NOMO-1 treated with DMSO at 0.1 percent for 48 hours (cell line): ENCODE results near the gene TTLL4.

Source experiments
- DNase-seq: peaks from one replicate; lab custom pipeline; 2025; ENCODE audit not compliant: unreplicated experiment; lab: John Stamatoyannopoulos, UW

The TTLL4 gene, protein sequence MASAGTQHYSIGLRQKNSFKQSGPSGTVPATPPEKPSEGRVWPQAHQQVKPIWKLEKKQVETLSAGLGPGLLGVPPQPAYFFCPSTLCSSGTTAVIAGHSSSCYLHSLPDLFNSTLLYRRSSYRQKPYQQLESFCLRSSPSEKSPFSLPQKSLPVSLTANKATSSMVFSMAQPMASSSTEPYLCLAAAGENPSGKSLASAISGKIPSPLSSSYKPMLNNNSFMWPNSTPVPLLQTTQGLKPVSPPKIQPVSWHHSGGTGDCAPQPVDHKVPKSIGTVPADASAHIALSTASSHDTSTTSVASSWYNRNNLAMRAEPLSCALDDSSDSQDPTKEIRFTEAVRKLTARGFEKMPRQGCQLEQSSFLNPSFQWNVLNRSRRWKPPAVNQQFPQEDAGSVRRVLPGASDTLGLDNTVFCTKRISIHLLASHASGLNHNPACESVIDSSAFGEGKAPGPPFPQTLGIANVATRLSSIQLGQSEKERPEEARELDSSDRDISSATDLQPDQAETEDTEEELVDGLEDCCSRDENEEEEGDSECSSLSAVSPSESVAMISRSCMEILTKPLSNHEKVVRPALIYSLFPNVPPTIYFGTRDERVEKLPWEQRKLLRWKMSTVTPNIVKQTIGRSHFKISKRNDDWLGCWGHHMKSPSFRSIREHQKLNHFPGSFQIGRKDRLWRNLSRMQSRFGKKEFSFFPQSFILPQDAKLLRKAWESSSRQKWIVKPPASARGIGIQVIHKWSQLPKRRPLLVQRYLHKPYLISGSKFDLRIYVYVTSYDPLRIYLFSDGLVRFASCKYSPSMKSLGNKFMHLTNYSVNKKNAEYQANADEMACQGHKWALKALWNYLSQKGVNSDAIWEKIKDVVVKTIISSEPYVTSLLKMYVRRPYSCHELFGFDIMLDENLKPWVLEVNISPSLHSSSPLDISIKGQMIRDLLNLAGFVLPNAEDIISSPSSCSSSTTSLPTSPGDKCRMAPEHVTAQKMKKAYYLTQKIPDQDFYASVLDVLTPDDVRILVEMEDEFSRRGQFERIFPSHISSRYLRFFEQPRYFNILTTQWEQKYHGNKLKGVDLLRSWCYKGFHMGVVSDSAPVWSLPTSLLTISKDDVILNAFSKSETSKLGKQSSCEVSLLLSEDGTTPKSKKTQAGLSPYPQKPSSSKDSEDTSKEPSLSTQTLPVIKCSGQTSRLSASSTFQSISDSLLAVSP

DNA sequence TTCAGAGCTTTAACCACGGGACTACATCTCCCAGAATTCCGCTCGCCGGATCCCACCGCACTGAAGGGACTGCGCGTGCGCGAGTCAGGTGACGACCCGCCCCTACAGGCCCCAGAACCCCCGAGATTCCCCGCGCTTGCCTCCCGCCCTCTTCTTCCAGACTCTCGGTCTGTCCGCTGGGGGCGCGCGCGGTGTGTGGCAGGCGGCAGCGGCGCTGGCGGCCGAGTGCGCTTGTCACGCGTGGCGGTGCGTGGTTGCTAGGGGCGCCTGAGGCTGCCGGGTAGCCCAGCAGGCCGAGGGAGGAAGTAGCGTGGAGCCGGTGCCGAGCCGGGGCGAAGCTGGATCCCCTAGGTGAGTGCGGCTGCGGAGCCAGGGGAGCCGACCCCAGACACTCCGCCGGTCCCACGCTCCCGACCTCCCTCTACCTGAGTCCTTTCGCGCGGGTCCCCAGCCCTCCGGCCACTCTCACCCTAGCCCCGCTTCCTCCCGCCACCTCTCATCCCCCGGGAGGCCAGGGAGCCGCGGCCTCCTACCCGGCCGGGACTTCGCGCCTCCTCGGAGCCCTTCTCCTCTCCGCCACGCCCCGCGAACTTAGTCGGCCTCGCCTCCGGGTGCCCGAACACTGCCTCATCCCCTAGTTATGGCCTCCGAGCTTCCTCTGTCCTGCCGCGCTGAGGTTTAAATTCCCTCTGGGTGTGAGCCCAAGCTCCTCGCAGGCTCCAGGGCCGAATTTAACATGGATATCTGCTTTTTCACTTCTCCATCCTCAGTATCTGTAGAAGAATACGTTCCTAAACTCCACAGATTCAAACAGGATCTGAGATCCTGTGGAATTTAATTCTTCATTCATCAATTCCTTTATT, at the start of gene TTLL4:
Gene TTLL4, plus strand, starts transcription at position 149 of the 863 bp plus-strand sequence. CDS start 26,842 bp downstream, outside the sequence.
- DNase-seq, result peak; percentile 97

DNA sequence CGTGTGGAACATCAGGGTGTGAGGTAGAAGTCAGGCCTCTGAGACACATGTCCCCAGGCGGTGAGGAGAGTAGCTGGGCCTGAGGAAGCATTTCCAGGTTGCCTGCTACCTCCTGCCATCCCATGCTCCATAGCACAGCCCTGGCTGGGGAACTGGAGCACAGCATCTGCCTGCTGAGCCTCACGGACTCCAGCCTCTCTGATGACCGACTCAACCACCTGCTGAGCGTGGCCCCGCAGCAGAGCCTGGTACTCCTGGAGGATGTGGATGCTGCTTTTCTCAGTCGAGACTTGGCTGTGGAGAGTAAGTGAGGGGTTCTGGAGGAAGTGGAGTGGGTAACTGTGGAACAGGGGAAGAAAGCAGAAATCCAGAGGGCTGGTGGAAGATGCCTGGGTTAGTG, 48.3 kb upstream of the TTLL4 start:
- no peak for DNase-seq

DNA sequence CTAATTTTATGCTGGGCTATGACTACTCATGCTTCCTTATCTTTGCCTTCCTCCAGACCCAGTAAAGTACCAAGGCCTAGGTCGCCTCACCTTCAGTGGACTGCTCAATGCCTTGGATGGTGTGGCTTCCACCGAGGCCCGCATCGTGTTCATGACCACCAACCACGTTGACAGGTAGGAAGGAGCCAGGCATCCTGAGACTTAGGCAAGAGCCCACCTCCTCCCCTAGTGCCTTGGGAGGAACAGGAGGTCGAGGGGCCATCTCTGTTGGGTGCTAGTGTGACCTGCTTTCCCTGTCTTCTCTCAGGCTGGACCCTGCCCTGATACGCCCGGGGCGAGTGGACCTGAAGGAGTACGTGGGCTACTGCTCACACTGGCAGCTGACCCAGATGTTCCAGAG, 47.8 kb upstream of the TTLL4 start:
- no peak for DNase-seq

DNA sequence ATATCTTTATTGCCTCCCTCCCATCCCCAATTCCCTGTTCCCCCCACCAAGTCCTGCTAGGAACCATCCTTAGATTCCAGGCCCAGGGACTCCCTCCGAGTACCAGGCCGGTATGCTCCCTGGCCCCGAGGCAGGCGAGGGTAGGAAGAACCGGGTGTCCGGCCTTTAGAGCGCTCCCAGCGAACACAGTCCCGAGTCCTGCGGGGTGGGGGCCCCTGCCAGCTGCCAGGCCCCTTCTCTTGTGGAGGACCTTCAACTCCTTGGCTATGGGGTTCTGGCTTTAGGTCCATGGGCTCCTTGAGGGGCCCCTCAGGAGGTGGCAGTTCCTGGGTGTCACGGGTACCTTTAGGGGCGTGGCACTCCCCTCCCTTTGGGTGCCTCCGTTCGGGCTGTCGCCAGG, 46.7 kb upstream of the TTLL4 start:
- DNase-seq, result no peak

DNA sequence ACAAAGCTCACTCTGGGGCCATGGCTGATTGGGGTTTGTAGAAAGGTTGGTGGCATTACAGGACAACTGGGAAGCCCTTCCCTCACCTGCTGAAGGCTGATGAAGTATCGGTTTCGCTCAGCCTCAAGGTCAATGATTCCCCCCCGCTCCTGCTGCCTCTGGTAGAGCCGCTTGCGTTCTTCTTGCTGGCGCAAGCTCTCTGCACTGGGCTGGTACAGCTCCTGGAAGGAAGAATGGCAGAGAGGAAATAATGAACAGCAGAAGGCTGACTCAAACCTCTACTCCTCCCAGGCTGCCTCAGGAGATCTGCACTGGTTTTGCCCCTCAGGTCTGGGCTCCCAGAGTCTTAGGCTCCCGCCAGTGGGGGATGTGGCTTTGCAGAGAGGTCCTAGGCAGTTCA, 46.0 kb upstream of the TTLL4 start:
- no peak for DNase-seq

DNA sequence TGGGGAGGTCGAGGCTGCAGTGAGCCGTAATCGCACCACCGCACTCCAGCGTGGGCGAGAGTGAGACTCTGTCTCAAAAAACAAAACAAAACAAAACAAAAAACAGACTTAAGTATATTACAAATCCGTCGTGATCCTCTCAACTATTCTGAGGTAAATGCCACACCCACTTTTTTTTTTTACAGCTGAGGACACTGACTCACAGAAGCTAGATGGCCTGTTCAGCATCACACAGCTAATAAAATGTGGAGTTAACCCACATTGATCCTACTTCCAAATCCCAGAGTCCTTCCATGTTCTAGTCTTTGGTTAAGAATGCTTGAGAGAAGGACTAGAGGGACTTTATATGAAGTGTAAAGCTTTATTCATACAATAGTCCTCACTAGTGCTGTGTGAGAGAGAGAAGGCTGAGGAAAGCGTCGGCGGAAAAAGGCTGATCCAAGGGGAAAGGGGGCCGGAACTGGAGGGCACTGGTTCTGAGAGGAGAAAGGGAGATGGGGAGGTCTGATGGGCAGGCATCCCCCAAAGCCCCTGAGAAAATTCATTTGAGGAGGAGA, 39.5 kb upstream of the TTLL4 start:
- no peak for DNase-seq

DNA sequence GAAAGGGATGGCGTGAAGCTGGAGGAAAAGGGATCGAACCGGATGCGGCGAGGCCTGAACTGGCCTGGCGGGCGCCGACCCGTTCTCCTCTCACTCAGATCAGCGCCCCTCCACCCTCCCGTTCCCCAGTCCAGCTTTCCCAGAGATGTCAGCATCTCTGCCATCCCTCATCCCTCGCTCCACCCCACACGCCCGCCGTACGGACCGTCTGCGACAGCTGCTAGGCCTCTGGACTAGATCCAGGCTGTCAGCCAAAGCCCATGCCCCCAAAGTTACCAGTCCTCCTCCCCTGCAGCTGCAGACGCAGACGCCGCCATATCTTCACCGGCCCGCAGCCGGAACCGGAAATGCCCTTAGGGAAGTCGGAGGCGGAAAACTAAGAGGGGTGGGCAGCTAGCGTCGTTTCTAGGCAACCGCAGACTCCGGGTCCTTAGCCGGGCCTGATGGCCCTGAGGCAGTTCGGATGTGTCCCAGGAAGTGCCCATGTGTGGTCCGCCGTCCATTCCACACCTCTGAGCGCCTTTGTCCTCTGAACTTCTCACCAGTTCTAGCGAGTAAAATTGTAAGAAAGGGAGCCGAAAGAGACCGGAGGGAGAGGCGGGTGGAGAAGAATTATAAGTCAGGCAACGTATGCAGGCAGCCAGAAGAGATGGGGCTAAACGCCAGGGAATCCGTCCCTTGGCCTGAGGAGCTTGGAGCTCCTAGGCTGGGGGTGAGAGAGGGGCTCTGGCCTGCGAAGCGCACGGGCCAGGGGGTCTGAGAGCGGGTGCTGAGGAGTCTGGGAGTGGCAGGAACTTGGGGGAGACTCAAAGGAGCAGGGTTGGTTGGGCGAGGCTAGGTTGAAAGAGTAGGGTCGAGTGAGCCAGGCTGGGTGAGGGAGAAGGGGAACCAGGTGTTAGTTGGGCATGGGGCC, 38.7 kb upstream of the TTLL4 start, which contains the start of the genes RNF25 and STK36:
Gene RNF25, minus strand, starts transcription at position 349 of the 913 bp plus-strand sequence. Its CDS starts 32 bp downstream, at position 317.
Gene STK36, plus strand, starts transcription at position 433 of the 913 bp plus-strand sequence. CDS start 744 bp downstream, outside the sequence.
- peak; percentile 87 for DNase-seq

DNA sequence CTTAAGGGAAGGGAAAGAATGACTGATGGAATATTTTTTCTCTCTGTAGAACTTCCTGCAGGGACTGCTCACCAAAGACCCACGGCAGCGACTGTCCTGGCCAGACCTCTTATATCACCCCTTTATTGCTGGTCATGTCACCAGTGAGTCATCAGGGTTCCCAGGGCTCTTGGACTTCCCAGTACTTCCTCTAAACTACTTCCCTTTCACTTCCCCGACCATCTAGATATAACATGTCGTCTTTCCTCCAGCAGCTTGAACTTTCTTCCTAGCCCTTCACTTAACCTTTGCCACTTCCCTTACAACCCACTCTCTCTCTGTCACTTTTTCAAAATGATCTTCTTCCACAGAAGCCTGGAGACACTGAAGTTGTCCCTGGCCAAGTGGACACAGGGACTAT, 31.5 kb upstream of the TTLL4 start:
- peak; percentile 28 for DNase-seq

DNA sequence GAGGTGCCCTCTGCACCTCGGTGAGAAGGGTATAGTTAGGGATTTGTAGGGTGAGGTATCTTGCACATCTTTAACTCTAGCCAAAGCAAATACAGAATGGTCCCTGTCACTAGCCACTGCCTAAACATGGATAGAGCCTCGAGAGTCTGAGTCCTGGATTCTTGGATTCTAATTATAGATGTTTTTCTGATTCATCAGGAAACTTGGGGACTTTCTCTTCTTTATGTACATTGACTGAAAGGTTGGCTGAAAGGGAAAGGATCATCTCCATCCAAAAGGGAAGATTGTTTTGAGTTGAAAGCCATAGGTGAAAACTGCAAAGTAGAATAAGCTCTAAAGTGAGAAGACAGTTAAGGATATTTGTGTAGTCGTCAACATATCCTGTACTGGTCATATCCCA, 30.6 kb upstream of the TTLL4 start:
- no peak for DNase-seq

DNA sequence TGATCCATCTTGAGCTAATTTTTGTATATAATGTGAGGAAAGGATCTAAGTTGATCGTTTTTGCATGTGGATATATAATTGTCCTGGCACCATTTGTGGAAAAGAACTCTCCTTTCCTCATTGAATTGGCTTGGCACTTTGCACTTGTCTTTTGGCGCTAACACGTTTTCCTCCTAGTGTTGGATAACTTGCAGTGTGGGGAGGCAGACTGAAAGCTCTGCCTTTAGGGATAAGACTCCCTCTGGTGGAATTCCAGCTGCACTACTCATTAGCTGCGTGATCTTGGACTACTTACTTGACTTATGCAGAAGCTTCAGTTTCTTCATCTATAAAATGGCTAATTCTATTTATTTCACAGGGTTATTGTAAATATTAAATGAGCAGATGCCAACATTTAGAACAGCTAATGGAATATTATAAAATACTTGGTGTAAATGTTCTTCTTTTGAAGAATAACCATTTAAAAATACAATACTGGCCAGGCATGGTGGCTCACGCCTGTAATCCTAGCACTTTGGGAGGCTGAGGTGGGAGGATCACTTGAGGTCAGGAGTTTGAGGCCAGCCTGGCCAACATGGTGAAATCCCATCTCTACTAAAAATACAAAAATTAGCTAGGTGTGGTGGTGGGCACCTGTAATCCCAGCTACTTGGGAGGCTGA, 23.1 kb upstream of the TTLL4 start:
- DNase-seq, result peak; percentile 52

DNA sequence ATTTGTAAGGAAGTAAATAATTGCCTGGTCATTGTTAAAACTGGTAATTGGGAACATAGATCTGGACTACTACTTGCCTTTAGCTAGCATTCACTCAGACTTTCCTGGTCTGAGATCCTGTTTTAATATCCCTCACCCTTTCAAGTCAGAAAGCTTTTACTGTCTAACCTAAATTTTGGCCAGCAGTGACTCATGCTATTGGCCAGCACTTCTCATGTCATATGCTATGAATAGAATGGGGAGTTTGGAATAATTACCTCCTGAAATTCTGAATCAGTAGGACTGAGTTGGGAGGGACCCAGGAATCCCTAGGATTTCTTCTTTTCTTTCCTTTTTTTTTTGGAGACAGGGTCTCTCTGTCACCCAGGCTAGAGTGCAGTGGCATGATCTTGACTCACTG, 19.4 kb upstream of the TTLL4 start:
- no peak for DNase-seq

DNA sequence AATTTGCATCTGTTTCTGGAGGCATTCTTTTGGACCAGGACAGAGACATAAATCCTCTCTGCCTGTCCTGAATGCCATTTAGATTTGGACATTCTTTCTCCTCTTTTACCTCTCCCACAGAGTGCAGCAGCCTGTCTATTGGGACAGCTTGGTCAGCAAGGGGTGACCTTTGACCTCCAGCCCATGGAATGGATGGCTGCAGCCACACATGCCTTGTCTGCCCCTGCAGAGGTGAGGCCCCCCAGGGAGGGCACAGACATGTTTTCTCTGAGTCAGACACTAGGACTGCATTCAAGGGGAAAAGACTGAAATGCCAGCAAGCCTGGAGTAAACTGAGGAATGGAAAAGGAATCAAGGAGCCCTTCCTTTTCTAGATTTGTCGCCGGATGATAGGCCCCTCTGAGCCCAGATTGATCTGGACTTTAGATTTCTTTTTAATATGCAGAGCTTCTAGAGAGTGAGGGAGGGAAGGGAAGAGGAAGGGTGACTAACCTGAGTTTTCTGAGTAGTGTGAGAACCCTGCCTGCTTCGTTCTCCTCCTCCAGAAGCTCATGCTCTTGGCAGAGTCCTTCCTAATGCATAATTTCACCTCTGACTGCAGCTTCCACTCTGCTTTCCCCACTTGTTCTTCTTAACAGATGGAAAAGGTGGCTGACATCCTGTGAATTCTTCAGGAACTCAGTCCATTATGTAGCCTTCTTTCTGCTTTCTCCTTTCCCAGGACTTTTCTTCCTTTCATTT, 16.1 kb upstream of the TTLL4 start:
- DNase-seq, result no peak

DNA sequence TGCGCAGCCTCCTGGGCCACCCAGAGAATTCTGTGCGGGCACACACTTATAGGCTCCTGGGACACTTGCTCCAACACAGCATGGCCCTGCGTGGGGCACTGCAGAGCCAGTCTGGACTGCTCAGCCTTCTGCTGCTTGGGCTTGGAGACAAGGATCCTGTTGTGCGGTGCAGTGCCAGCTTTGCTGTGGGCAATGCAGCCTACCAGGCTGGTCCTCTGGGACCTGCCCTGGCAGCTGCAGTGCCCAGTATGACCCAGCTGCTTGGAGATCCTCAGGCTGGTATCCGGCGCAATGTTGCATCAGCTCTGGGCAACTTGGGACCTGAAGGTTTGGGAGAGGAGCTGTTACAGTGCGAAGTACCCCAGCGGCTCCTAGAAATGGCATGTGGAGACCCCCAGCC, 11.8 kb upstream of the TTLL4 start:
- no peak for DNase-seq

DNA sequence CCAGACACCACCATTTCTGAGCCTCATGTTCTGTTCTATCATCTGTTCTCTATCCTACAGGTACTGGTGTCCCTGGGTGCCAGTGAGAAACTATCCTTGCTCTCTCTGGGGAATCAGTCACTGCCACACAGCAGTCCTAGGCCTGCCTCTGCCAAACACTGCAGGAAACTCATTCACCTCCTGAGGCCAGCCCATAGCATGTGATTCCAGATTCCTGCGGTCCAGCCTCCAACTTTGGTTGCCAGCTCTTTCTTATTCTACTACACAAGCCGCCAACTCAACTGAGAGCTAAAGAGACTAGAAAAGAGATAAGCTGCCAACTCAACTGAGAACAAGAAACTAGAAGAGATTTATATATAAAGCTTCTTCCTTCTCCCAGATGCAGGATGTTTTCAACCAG, 8.8 kb upstream of the TTLL4 start:
- DNase-seq, result no peak

DNA sequence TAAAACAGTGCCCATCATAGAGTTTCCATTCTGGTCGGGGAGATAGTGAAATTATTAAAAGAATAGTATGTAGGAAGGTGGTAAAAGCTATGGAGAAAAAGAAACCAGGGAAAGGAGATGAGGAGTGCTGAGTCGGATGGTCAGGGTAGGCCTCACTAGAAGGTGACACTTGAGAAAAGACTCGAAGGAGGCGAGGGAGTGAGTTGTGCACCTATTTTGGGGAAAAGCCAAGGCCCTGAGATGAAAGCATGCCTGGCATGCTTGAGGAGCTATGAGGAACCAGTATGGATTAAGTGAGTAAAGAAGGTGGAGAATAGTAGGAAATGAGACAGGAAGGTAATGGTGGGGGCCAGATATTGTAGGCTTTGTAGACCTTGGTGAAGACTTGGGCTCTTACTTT, 7.3 kb upstream of the TTLL4 start:
- no peak for DNase-seq

DNA sequence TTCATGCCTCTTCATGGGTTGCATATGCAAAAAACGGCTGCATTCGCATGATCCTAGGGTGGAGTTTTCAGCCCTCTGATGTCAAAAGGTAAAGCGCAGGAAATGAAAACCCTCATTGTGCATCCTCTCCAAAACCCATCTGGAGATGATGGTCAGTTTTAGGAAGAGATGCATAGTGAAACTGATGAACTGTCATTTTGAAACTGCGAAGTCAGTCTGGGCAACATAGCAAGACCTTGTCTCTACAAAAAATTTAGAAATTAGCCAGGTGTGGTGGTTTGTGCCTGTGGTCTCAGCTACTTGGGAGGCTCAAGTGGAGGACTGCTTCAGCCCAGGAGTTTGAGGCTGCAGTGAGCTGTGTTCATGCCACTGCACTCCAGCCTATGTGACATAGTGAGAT, 2.5 kb upstream of the TTLL4 start:
- DNase-seq, result no peak

DNA sequence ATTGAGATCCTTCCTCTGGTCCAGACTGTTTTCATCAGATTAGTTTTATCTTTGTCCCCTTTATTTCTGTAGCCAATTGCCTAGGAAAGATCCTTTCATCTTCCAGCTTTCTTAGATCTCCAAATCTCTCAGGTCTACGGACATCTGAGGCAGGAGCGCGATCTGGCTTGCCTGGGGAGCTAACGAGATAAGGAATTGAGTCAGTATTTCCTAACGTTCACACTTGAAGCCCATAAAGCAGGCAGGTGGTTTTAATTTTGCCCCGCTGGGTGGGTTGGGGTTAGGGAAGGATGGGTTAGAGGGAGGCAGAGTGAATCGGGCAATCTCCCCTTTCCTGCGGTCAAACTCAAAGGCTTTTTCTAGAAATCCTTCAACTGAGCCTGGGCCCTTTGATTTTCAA, 727 bp upstream of the TTLL4 start:
- DNase-seq, result no peak

DNA sequence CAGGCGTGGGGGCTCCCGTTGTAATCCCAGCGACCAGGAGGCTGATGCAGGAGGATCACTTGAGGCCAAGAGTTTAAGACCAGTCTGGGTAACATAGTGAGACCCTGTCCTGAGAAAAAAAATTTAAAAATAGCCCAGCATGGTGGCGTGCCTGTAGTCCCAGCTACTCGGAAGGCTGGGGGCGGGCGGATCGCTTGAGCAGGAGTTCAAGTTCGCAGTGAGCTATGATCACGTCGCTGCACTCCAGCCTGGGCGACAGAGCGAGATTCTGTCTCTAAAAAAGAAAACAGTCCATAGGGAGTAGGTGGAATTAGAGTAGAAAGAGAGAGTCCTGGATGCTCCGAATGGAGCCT, 325 bp upstream of the TTLL4 start:
- DNase-seq, result no peak
